Left lung (tissue), 10 donors: ENCODE data around the gene PLXNB2. TPM values are rescaled to one million over a fixed set of nuclear protein-coding genes. Genes with fewer than 3 reads are reported as not detected.

Source experiments
- ATAC-seq: fragments of 200-7000 bp; cut with Tn5 transposase; one replicate; pipeline ENCODE4 v1.9.1; 2020; ENCODE audit warnings: moderate library complexity
- DNase-seq, 4 donors: peaks; one replicate each; pipeline ENCODE4 v3.0.0-alpha.2; 2013 to 2020
- H3K27ac ChIP-seq, 2 donors: fragments of 200-600 bp; sonication (generic) in 1 of 2; one replicate each; pipeline versions ENCODE4 v1.5.0 to v1.8.0; 2020 to 2021
- H3K27me3 ChIP-seq, 2 donors: fragments of 200-600 bp; sonication (generic) in 1 of 2; one replicate each; pipeline versions ENCODE4 v1.5.0 to v1.8.0; 2020 to 2021
- H3K36me3 ChIP-seq, 2 donors: fragments of 200-600 bp; sonication (generic) in 1 of 2; one replicate each; pipeline versions ENCODE4 v1.5.0 to v1.8.0; 2020 to 2021
- H3K4me1 ChIP-seq, 2 donors: fragments of 200-600 bp; one replicate each; pipeline ENCODE4 v1.8.0; 2021
- H3K4me3 ChIP-seq, 2 donors: fragments of 200-600 bp; sonication (generic) in 1 of 2; one replicate each; pipeline versions ENCODE4 v1.5.0 to v1.8.0; 2020 to 2021; ENCODE audit warnings: mild to moderate bottlenecking in 1 of 2
- H3K9me3 ChIP-seq, 2 donors: fragments of 200-600 bp; sonication (generic) in 1 of 2; one replicate each; pipeline versions ENCODE4 v1.5.0 to v1.8.0; 2020 to 2021
- CTCF ChIP-seq, 2 donors: fragments of 200-600 bp; sonication (generic) in 1 of 2; IDR thresholded peaks; one replicate each; pipeline versions ENCODE4 v1.5.0 to v1.8.0; 2021; ENCODE audit warnings: antibody characterized with exemption in 2 of 2
- intact Hi-C, 2 donors: fragments of 100-400 bp; cut with DNase I; formaldehyde crosslinking; loops; one replicate each; pipeline versions ENCODE4 v1.11.2 to v1.14.2; 2022
- polyA plus RNA-seq, 6 donors: library from polyadenylated mRNA; unstranded; fragments of 120-200 nt; gene quantifications; one replicate each; pipeline ENCODE4 v1.2.1, GENCODE V29; 2013; ENCODE audit not compliant: insufficient read length in 6 of 6
- total RNA-seq, 2 donors: library from RNA; stranded (reverse); fragmentation: NEBNext Ultra II Directional; extraction: Animal tissue kit (Norgen Biotek cat#: 25700); gene quantifications; one replicate each; pipeline ENCODE4 v1.2.1, GENCODE V29; 2021
- donor health status: DM: no; HTN: yes; CAD: no.
- donor health status: DM: no; HTN: no; CAD: no.

The PLXNB2 gene
- total and polyA plus RNA-seq, 8 donors, result 116 to 391 (median 145) TPM

- H3K36me3 ChIP-seq, result peaks cover 0 to 4% of the 10 kb centered on the region in 2 donors
- peaks cover 0 to 27% of the 10 kb centered on the region in 2 donors for H3K27me3 ChIP-seq
- DNase-seq (no peak), ATAC-seq (no peak)
- peaks cover 78 to 94% of the 10 kb centered on the region in 2 donors for H3K4me1 ChIP-seq
- TF ChIP-seq CTCF (IDR thresholded peaks at IDR 0.05), result no peak
- intact Hi-C loops, result no loop called here
- H3K27ac ChIP-seq, result peak overlapping the region in 1 of 2 donors; percentile 93
- H3K9me3 ChIP-seq, result no peaks in the 10 kb centered on the region
- peak overlapping the region; percentile 5 to 32 for H3K4me3 ChIP-seq
Measured at GRCh38 chr22:50300620-50301257, 6.7 kb downstream of the PLXNB2 start.

GRCh38 chr22:50299785-50300619, 7.4 kb downstream of the PLXNB2 start:
- ATAC-seq (no peak), DNase-seq (no peak)
- peak overlapping the region; percentile 44 to 58 for H3K27ac ChIP-seq
- peaks cover 71 to 93% of the 10 kb centered on the region in 2 donors for H3K4me1 ChIP-seq
- peak overlapping the region; percentile 5 to 32 for H3K4me3 ChIP-seq
- H3K36me3 ChIP-seq, result peaks cover 0 to 4% of the 10 kb centered on the region in 2 donors
- intact Hi-C loops, result no loop called here
- peaks cover 0 to 24% of the 10 kb centered on the region in 2 donors for H3K27me3 ChIP-seq
- TF ChIP-seq CTCF (IDR thresholded peaks at IDR 0.05), result no peak
- H3K9me3 ChIP-seq, result no peaks in the 10 kb centered on the region

- ATAC-seq (no peak), DNase-seq (peak in 1 of 4 donors; percentile 46)
- no peaks in the 10 kb centered on the region for H3K9me3 ChIP-seq
- peak overlapping the region; percentile 5 to 32 for H3K4me3 ChIP-seq
- H3K36me3 ChIP-seq, result peaks cover 0 to 4% of the 10 kb centered on the region in 2 donors
- intact Hi-C loops, result no loop called here
- TF ChIP-seq CTCF (IDR thresholded peaks at IDR 0.05), result no peak
- peak overlapping the region; percentile 44 to 58 for H3K27ac ChIP-seq
- peaks cover 72 to 92% of the 10 kb centered on the region in 2 donors for H3K4me1 ChIP-seq
- peaks cover 0 to 24% of the 10 kb centered on the region in 2 donors for H3K27me3 ChIP-seq
Measured at GRCh38 chr22:50298937-50299784, 8.3 kb downstream of the PLXNB2 start.

- Histone ChIP-seq H3K36me3 (peaks cover 0 to 4% of the 10 kb centered on the region in 2 donors), H3K4me1 (peaks cover 71 to 92% of the 10 kb centered on the region in 2 donors), H3K27me3 (peaks cover 0 to 33% of the 10 kb centered on the region in 2 donors), H3K9me3 (no peaks in the 10 kb centered on the region), H3K4me3 (no peak overlapping the region), H3K27ac (no peak overlapping the region)
- no peak for DNase-seq
- TF ChIP-seq CTCF (IDR thresholded peaks at IDR 0.05), result no peak
- intact Hi-C loops, result no loop called here
- ATAC-seq, result no peak
Measured at GRCh38 chr22:50298266-50298637, 9.2 kb downstream of the PLXNB2 start.
